Effector memory CD4-positive, alpha-beta T cell (primary cell): Measurements from ENCODE around the gene ATP5F1D.

ENCODE experiments used
- DNase-seq, 3 donors: peaks; one replicate each; pipeline ENCODE4 v3.0.0-alpha.2; 2020
- H3K27ac ChIP-seq: 2 replicates; pipeline ENCODE4 v1.7.0; 2013; ENCODE audit warnings: mild to moderate bottlenecking, low read length, moderate library complexity; ENCODE audit not compliant: insufficient read depth, poor library complexity, severe bottlenecking
- H3K27me3 ChIP-seq: replicated peaks from 2 replicates; pipeline ENCODE4 v1.7.0; 2013; ENCODE audit warnings: mild to moderate bottlenecking, low read length; ENCODE audit not compliant: insufficient read depth, control insufficient read depth, poor library complexity, severe bottlenecking
- H3K36me3 ChIP-seq: 2 replicates; pipeline ENCODE4 v1.7.0; 2013; ENCODE audit warnings: mild to moderate bottlenecking, low read length, moderate library complexity; ENCODE audit not compliant: control insufficient read depth, insufficient read depth
- H3K4me1 ChIP-seq: 2 replicates; pipeline ENCODE4 v1.7.0; 2013; ENCODE audit warnings: low read length, mild to moderate bottlenecking; ENCODE audit not compliant: control insufficient read depth, insufficient read depth, poor library complexity, severe bottlenecking
- H3K4me3 ChIP-seq: 2 replicates; pipeline ENCODE4 v1.7.0; 2013; ENCODE audit warnings: low read length, low read depth, mild to moderate bottlenecking; ENCODE audit not compliant: insufficient read depth, poor library complexity, severe bottlenecking
- H3K9me3 ChIP-seq: 2 replicates; pipeline ENCODE4 v1.7.0; 2013; ENCODE audit warnings: mild to moderate bottlenecking, low read length, moderate library complexity; ENCODE audit not compliant: control insufficient read depth

ATP5F1D gene

DNA sequence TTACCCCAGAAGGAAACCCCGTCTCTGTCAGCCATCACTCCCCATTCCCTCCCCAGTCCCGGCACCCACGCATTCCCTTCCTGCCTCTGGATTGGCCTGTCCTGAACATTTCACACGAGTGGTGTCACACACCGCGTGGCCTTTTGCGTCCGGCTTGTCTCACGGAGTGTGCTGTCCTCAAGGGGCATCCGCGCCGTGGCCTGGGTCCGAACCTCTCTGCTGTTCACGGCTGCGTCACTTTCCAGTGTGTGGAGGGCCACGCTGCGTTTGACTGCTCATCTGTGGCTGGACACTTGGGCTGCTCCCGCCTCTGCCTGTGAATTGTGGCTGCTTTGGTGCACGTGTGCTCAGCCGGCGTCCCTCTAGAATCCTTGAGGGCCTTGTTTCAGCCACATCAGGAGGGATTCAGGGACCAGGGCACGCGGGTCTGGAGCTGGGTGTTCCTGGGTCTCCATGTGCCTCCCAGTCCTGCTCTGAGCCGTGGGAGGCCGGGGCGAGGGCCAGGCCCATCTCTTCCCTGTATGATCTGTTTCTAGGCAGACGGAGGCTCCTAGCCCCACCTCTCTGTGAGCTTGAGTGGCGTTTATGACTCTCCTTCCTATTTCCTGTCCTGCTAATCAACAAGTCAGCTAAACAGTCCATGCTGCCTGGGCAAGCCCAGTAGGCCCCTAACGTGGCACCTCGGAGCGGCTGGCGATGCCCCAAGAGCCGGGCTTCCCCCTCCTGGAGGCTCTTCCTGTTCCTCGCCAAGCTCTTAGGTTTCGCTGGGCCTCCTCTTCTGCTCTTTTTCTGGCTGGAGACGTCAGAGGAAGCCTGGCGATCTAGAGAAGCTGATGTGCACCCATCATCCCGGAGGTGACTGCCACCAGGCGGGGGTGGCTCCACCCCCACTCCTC, 27.9 kb upstream of the ATP5F1D start:
- peak; percentile 39 to 62 (median 54) for DNase-seq
- peaks cover 35% of the 10 kb centered on the region for H3K4me1 ChIP-seq
- peak overlapping the region; percentile 13 for H3K4me3 ChIP-seq
- H3K27ac ChIP-seq = peak overlapping the region; percentile 66
- H3K9me3 ChIP-seq = no peaks in the 10 kb centered on the region
- H3K27me3 ChIP-seq = no peaks in the 10 kb centered on the region
- peaks cover 8% of the 10 kb centered on the region for H3K36me3 ChIP-seq

DNA sequence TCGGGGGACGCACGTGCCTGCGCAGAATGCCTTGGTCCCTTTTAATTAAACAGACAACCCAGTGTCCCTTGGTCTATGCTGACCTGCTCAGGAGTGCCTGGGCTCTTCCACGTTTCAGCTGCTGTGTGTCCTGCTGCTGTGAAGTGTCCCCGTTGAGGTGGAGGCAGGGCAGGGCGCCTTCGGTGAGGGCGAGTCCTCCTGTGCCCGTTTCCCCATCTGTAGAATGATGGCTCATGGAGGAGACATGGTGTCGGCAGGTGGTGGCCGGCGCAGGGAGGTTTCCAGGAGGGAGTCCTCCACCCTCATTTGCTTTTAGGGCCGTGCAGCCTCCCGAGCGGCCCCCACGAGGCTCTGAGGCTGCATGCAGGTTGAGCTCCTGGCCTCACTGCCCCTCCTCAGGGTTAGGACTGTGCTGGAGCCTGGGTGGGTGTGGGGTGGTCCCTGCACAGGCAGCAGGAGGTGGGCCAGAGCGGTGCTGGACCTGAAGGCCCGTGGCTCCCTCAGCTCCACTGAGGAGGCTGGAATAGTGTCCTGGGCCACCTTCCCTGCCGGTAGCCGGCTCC, 27.2 kb upstream of the ATP5F1D start:
- H3K36me3 ChIP-seq = peaks cover 11% of the 10 kb centered on the region
- H3K27ac ChIP-seq = peak overlapping the region; percentile 11
- peaks cover 31% of the 10 kb centered on the region for H3K4me1 ChIP-seq
- no peak for DNase-seq
- H3K4me3 ChIP-seq = no peak overlapping the region
- no peaks in the 10 kb centered on the region for H3K27me3 ChIP-seq
- no peaks in the 10 kb centered on the region for H3K9me3 ChIP-seq

DNA sequence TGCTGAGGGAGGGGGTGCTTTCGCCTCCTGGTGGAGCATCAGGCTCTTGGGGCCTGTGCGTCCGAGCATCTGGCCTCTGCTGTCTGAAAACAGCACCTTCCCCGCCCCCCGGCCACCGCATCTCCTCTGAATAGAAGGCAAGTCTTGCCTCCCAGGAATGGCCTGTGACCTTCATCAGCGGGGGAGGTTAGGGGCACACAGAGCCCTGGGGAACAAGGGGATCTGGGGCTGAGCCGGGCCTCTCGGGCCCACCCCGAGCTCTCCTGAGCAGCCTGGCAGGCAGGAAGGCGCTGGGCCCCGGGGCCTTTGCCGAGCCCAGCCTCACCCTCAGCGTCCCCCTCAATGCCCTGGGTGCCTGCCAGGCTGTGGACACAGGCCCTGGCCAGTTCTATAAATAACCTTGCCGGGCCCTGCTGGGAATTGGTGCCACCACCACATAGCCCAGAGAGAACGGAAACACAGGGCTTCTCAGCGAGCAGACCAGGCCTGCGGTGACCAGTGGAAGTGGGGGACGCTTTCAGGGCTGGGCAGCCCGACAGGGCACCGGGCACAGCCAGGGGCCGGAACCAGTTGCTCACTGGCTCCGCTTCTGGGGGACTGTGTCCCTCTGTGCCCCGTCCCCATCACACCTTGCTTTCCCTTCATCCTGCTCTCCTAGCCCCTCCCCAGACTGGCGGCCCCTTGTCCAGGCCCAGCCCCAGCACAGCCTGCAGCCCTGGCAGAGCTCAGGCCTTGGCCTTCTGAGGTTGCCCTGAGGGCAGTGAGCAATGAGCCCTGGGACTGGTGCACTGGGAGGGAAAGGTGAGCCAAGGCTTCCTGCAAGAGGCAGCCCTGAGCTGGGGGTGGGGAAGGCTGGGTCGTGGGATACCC, 26.5 kb upstream of the ATP5F1D start:
- H3K4me1 ChIP-seq = peaks cover 25% of the 10 kb centered on the region

DNA sequence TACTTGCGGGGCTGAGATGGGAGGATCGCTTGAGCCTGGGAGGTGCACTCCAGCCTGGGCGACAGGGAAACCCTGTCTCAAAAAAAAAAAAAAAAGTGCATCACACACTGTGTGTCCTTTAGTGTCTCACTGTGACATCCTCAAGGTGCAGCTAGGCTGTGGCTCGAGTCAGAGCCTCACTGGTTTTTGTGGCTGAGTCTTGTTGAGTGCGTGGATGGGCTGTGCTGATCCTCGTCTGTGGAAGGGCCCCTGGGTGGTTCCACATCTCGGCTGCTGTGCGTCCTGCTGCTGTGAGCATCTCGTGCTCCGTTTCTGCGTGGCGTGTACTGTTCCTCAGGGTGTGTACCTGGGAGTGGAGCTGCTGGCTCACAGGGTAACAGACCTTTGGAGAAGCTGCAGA, 24.8 kb upstream of the ATP5F1D start:
- DNase-seq = no peak
- H3K27me3 ChIP-seq = no peaks in the 10 kb centered on the region
- H3K9me3 ChIP-seq = no peaks in the 10 kb centered on the region
- H3K36me3 ChIP-seq = peaks cover 23% of the 10 kb centered on the region
- H3K4me1 ChIP-seq = peaks cover 20% of the 10 kb centered on the region
- no peak overlapping the region for H3K27ac ChIP-seq
- no peak overlapping the region for H3K4me3 ChIP-seq

More for the DNA sequence above, 26.5 kb upstream of the ATP5F1D start:
- DNase-seq = no peak
- Histone ChIP-seq H3K27ac (peak overlapping the region; percentile 11), H3K4me3 (no peak overlapping the region), H3K36me3 (peaks cover 9% of the 10 kb centered on the region), H3K9me3 (no peaks in the 10 kb centered on the region), H3K27me3 (no peaks in the 10 kb centered on the region)

DNA sequence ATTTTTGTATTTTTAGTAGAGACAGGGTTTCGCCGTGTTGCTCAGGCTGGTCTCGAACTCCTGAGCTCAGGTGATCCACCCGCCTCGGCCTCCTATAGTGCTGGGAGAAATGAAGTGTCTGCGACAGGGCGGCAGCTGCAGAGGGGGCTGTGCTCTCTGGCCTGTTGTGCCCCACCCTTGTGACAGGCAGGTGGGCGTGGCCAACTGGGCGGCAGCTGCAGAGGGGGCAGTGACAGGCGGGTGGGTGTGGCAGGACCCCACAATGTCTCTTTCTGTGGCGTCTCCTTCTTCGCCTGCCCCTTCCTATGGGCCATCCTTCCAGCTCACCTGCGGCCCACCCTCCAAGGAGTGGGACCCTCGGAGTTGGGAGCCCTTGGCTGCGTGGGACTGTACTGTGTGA, 24.2 kb upstream of the ATP5F1D start:
- H3K4me3 ChIP-seq = no peak overlapping the region
- H3K36me3 ChIP-seq = peaks cover 28% of the 10 kb centered on the region
- H3K27me3 ChIP-seq = no peaks in the 10 kb centered on the region
- H3K9me3 ChIP-seq = no peaks in the 10 kb centered on the region
- H3K27ac ChIP-seq = no peak overlapping the region
- DNase-seq = no peak
- peaks cover 20% of the 10 kb centered on the region for H3K4me1 ChIP-seq

DNA sequence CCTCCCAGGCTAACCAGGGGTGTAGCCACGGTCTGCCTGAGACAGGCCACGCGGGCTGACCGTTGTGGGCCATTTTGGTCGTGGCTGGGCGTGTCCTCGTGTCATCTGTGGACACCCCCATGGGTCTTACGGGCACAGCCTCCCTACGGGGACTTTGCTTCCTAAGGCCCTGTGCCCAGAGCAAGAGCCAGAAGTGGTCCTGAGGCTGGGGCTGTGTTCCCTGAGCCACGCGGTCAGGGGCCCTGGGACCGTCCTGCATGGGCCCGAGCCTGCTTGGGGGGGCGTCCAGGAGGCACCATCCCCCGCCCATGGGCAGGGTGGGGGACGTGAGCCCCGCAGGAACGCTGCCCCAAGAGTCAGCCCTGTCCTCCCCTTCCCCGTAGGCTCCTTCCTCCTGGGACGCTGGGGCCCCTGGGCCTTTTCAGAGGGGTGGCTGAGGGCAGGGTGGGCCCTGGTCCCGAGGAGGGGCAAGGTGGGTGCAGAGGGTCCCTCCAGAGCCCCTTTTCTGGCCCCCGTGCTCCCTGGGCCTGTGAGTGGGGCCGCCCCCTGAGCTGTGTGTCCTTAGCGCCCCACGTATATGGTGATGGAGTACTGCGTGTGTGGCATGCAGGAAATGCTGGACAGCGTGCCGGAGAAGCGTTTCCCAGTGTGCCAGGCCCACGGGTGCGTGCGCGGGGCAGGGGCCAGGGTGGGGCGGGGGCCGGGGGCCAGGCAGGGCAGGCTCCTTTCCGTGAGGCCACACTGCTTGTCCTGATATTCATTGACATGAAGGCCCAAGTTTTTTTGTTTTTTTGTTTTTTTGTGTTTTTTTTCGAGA, 22.6 kb upstream of the ATP5F1D start:
- Histone ChIP-seq H3K27ac (no peak overlapping the region), H3K36me3 (peaks cover 43% of the 10 kb centered on the region), H3K4me1 (peaks cover 10% of the 10 kb centered on the region), H3K4me3 (no peak overlapping the region), H3K27me3 (no peaks in the 10 kb centered on the region), H3K9me3 (no peaks in the 10 kb centered on the region)
- no peak for DNase-seq

DNA sequence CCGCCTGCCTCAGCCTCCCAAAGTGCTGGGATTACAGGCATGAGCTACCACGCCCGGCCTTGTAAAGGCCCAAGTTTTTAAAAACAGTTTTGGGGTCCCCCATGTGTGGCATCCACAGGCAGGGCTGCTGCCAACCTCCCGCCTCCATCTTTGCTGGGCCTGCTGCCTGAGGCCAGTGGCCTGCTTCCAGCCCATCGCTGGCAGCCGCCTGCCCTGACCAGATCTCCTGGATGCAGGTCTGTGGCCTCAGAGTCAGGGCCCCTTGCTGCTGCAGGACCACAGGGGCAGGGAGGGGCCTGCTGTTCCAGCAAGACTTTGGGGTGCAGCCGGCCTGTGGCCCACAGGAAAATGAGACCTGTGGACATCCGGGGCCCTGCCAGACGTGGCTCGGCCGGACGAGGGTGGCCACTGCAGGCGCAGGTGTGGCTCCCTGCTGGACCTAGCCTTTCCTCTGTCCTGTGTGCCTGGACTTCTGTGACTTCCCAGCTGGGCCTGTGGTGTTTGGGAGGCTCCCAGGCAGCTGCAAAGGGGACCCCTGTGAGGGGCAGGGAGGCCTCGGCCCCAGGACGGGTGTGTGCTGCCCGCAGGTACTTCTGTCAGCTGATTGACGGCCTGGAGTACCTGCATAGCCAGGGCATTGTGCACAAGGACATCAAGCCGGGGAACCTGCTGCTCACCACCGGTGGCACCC, 21.6 kb upstream of the ATP5F1D start:
- no peaks in the 10 kb centered on the region for H3K27me3 ChIP-seq
- peaks cover 49% of the 10 kb centered on the region for H3K36me3 ChIP-seq
- no peak overlapping the region for H3K4me3 ChIP-seq
- no peak overlapping the region for H3K27ac ChIP-seq
- H3K4me1 ChIP-seq = peaks cover under 1% of the 10 kb centered on the region
- DNase-seq = no peak
- no peaks in the 10 kb centered on the region for H3K9me3 ChIP-seq

DNA sequence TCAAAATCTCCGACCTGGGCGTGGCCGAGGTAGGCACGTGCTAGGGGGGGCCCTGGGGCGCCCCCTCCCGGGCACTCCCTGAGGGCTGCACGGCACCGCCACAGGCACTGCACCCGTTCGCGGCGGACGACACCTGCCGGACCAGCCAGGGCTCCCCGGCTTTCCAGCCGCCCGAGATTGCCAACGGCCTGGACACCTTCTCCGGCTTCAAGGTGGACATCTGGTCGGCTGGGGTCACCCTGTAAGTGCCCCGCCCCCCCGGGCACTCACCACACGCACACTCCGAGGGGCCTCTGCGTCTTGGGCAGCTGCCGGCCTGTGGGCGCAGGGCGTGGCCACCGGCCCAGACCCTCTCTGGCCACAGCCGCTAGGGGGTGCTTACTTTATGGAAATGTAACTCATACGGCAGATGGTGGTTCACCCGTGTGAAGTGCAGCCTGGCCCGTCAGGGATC, 21.0 kb upstream of the ATP5F1D start:
- Histone ChIP-seq H3K36me3 (peaks cover 49% of the 10 kb centered on the region), H3K9me3 (no peaks in the 10 kb centered on the region), H3K27ac (no peak overlapping the region), H3K4me3 (no peak overlapping the region), H3K27me3 (no peaks in the 10 kb centered on the region), H3K4me1 (no peaks in the 10 kb centered on the region)
- no peak for DNase-seq
